NCI-H748 treated with DMSO at 0.1 percent for 48 hours (cell line): ENCODE measurements around the gene LRRC59.

Experiments used
- DNase-seq: peaks from one replicate; lab custom pipeline; 2025; lab: John Stamatoyannopoulos, UW

Gene LRRC59

DNA sequence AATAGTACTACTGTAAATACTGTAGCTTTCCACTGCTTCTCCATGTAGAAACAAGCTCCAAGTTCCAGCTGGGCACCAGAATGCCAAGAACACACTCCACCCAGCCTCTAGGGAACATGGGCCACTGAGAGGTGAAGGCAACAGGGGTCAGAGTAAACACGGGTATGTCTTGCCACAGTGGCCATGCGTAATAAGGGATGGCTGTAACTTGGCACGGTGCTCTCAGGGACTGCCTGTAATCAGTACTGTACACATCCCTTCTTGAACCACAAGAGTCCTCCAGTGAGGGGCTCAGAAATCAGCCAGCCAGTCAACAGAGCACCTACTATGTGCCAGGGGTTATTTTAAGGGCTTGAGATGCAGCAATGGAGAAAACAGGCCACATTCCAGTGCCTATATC, 10.8 kb downstream of the LRRC59 start:
- DNase-seq: no peak

- no peak for DNase-seq
Measured at GRCh38 chr17:50382931-50383330, 14.4 kb downstream of the LRRC59 start.

DNA sequence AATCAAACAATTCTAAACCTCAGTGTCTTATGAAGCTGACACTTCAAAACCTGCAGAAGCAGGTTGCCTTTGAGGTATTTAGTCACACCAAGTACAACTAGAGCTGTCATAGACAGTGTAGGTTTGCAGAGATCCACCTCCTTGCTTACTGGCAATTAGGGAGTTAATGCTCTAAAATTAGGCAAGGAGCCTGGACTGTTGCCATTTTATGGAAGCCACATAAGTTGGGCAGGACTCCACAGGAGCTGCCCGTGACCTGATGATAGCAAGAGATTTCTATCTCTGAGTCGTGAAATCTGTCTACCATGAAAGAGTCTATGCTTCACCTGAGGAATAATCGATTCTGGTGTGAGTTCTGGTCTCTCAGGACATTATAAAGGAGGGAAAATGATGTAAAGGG, 15.4 kb downstream of the LRRC59 start:
- DNase-seq: no peak

GRCh38 chr17:50381260-50381815, 16.0 kb downstream of the LRRC59 start:
- no peak for DNase-seq

- DNase-seq: no peak
Measured at GRCh38 chr17:50380369-50381259, 16.7 kb downstream of the LRRC59 start.

- DNase-seq: no peak
Measured at GRCh38 chr17:50379351-50380132, 17.8 kb downstream of the LRRC59 start.

DNA sequence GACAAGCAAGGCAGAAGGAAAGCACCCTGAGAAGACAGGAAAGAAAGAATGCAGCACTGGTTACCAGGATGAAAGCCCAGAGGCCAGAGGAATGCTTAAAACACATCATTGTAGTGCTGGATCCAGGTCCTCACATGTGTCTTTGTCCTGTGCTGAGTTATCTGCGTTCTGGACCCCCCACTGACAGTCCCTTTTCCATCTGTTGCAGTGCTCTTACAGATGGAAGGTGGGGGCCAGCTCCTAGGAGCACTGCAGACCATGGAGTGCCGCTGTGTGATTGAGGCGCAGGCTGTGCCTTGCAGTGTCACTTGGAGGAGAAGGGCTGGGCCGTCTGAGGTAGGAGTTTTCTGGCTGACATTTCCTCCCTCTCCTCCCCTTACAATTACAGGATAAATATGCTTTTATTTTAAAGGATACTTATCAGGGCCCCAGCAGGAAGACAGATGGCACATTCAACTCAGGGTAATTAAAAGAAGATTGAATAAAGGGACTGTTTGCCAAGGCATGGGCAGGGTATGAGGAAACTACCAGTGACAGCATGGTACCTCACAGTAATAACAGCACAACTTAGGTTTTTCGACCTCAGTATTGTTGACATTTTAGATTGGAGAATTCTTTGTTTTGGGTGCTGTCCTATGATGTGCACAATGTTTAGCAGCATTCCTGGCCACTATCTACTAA, 21.3 kb downstream of the LRRC59 start:
- peak; percentile 19 for DNase-seq

- DNase-seq: no peak
Measured at GRCh38 chr17:50373705-50374104, 23.6 kb downstream of the LRRC59 start.

DNA sequence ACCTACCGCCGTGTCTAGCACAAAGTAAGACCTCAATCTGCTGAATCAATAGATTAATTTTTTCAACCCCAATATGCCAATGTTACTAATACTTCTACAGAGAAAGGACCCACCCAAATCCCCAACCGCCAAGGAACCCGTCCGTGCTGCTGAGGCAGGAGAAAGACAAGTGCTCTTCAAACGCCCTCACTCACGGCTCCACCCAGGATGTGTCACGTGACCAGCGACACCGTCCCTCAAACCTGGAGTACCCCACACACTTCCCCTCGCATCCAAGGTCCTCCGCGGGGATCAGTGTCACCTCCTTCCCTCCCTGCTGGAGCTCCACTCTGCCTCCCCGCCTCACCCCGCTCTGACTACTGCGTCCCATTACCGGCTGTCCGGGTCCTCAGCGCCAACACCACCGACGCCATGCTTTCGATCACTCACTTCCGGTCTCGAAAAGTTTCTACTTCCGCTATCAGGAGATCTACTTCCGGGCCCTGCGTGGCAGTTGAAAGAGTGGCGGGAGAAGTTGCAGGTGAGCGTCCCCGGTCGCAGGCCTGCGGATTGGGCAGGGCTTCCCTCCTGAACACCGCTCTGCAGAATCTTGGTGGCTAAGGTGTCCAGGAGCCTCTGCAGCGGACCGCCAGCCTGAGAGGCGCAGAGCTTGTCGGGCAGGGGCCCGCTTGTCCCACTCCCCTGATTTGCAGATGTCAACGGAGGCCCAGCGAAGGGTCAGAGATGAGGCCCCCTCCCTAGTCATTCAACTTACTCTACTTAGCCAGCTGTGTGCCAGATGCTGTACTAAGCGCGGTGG, 24.4 kb downstream of the LRRC59 start, which contains the start of the genes EME1 and MRPL27:
TSS of gene EME1 (plus strand) at position 472 of the 799 bp plus-strand sequence. CDS start 1,980 bp downstream, outside the sequence.
TSS of gene MRPL27 (minus strand) at position 427 of the 799 bp plus-strand sequence. CDS start at position 413, 14 bp downstream.
- peak; percentile 88 for DNase-seq

GRCh38 chr17:50372222-50372757, 25.0 kb downstream of the LRRC59 start:
- no peak for DNase-seq

DNA sequence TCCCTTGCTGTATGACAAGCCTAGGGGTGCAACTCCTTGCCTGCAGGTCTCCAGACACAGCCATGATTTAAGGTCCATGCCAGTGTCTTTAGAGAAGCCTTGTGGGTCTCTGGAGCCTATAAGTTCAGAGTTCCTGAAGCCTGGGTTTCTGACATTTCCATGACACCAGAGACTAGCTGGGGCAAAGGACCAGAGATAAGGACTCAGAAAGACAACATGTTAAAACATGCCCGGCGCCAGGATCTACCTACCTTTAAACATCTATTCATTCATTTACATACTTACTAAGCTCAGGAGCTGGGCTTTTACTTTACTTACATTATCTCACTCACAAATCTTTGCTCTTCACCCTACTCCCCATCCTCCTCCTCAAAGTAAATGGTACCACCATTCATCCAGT, 25.8 kb downstream of the LRRC59 start:
- no peak for DNase-seq

GRCh38 chr17:50370052-50370451, 27.3 kb downstream of the LRRC59 start:
- no peak for DNase-seq

- no peak for DNase-seq
Measured at GRCh38 chr17:50367401-50367800, 29.9 kb downstream of the LRRC59 start.

DNA sequence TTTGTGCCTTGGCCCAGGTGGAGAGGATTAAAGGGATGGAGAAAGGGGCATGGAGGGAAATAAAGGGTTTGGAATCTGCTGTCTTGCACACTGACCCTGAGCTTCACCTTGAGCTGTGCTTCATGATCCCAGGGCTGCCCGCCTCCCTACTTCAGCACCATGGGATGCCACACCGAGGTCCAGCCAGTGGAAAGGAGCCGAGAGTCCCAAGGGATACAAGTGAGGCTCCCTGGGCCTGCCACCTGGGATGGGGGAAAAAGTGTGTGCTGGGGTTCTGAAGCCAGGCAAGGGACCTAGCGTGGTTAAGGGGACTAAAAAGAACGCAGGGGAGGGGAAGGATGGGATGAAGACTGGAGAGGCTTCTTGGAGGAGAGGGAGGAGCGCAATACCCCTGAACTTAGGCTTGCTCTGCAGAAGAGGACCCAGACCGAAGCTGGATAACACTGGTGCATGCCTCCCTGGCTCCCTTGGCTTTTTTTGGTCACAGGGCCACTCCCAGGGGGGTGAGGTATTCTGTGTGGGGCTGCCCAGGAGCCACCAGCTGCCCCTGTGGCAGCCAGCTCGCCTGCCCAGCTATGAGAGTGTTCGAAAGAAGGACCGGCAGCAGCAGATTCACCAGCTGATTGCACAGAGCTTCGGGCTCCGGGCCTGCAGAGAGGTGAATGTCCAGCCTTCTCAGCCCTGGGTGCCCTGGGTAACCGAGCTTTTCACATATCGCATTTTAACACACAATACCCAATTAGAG, 31.5 kb downstream of the LRRC59 start:
- DNase-seq: no peak

DNA sequence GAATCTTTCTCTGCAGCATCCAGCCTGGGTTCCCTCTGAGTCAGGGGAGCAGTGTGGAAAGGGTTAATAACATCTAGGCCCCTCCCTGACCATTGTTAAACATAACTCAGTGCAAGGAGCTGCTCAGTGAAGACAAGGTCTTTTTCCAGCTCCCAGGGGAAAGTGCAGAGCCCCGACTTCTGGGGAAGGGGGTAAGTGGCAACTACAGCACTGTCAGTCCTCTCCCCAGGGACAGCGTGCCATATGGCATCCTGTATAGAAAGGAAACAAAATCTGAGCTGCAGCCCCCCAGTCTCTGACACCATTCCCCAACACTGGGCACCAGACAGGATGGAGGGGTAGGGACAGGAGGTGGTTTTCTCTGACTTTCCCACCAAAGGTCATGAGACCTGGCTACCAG, 32.2 kb downstream of the LRRC59 start:
- no peak for DNase-seq

DNA sequence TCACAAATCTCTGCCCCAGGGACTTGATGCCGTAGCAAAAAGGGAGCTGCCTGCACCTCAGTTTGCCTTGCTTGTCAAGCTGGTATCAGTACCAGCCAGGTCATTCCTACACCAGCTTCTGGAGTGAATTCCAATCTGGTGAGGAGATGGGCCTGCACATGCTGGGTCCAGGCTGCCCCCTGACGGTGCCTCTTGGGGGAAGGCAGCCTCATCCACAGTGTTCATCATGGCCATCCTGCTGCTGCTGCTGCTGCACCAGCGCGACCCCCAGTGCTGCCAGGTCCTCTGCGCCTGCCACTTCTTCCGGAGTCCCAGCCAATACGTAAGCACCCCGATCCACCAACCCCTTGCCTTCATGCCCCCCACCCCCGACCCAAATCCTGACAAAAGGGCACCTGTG, 32.6 kb downstream of the LRRC59 start:
- DNase-seq: no peak

DNA sequence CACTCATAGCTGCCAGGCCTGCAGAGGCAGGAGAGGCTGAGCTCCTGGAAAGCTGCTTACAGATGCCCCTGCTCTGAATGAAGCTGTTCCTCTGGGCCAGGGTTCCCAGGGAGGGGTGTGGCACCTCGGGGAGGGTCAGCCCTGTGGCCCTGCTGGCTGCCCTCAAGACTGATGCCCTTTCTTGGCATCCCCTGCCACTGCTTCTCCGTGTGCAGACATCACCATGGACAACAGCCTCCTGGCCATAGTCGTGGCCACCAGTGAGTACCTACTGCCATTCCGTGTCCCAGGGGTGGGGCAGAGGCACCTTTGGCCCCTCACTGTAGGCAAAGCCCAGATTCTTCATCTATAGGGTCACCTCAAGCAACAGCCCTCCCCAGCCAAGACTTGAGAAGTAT, 33.3 kb downstream of the LRRC59 start:
- no peak for DNase-seq

GRCh38 chr17:50363217-50364060, 33.9 kb downstream of the LRRC59 start:
- peak; percentile 22 for DNase-seq

DNA sequence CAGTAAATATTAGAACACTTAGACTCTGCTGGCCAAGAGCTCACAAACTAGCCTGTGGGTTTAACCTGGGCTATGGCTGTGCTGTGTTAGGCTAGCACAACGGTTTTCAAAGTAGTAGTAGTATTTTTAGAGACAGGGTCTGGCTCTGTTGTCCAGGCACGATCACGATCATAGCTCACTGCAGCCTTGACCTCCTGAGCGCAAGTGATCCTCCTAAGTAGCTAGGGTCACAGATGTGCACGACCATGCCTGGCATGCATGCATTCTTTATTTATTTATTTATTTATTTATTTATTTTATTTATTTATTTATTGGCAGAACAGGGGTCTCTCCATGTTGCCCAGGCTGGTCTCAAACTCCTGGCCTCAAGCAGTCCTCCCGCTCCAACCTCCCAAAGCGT, 34.7 kb downstream of the LRRC59 start:
- DNase-seq: no peak
